WTC11 (cell line): Measurements from ENCODE around the gene HSPH1.

ENCODE experiments used
- CREB1 ChIP-seq: sonication (generic); formaldehyde crosslinking; IDR thresholded peaks from 2 replicates; pipeline ENCODE4 v1.8.0; 2023; ENCODE audit warnings: mild to moderate bottlenecking, missing genetic modification reagents
- JUN ChIP-seq: sonication (generic); formaldehyde crosslinking; IDR thresholded peaks from 2 replicates; pipeline ENCODE4 v1.8.0; 2023; ENCODE audit warnings: mild to moderate bottlenecking, missing genetic modification reagents
- MXD4 ChIP-seq: fragments of 250-450 bp; sonication (Bioruptor Pico); IDR thresholded peaks from 2 replicates; pipeline ENCODE4 v1.8.0; 2021; ENCODE audit warnings: mild to moderate bottlenecking, moderate library complexity, borderline replicate concordance
- NR2C2 ChIP-seq: sonication (generic); formaldehyde crosslinking; IDR thresholded peaks from 2 replicates; pipeline ENCODE4 v1.8.0; 2022; ENCODE audit warnings: mild to moderate bottlenecking, missing genetic modification reagents
- SP1 ChIP-seq: sonication (generic); formaldehyde crosslinking; conservative IDR thresholded peaks from 2 replicates; pipeline ENCODE4 v1.8.1; 2022; ENCODE audit warnings: missing genetic modification reagents
- TP53 ChIP-seq: sonication (generic); formaldehyde crosslinking; IDR thresholded peaks from 2 replicates; pipeline ENCODE4 v1.8.1; 2023; ENCODE audit warnings: mild to moderate bottlenecking, missing genetic modification reagents
- ZNF232 ChIP-seq: sonication (generic); formaldehyde crosslinking; IDR thresholded peaks from 2 replicates; pipeline ENCODE4 v1.8.0; 2022; ENCODE audit warnings: mild to moderate bottlenecking, missing genetic modification reagents
- TF ChIP-seq, protein P1 (sequence below): sonication (generic); formaldehyde crosslinking; IDR thresholded peaks from 2 replicates; pipeline ENCODE4 v1.8.1; 2023; ENCODE audit warnings: mild to moderate bottlenecking, missing genetic modification reagents
- TF ChIP-seq, protein P2 (sequence below): fragments of 200-600 bp; IDR thresholded peaks from 2 replicates; pipeline ENCODE4 v1.8.0; 2022; ENCODE audit warnings: antibody characterized with exemption
- TF ChIP-seq, protein P3 (sequence below): sonication (generic); formaldehyde crosslinking; IDR thresholded peaks from 2 replicates; pipeline ENCODE4 v1.8.1; 2022; ENCODE audit warnings: mild to moderate bottlenecking, moderate library complexity, missing genetic modification reagents
- TF ChIP-seq, protein P4 (sequence below): sonication (generic); formaldehyde crosslinking; IDR thresholded peaks from 2 replicates; pipeline ENCODE4 v1.8.0; 2023; ENCODE audit warnings: mild to moderate bottlenecking, missing genetic modification reagents
- TF ChIP-seq, protein P5 (sequence below): sonication (generic); formaldehyde crosslinking; IDR thresholded peaks from 2 replicates; pipeline ENCODE4 v1.8.0; 2022; ENCODE audit warnings: mild to moderate bottlenecking, missing genetic modification reagents
- TF ChIP-seq, protein P6 (sequence below): sonication (generic); formaldehyde crosslinking; IDR thresholded peaks from 2 replicates; pipeline ENCODE4 v1.8.0; 2022; ENCODE audit warnings: mild to moderate bottlenecking, missing genetic modification reagents
- TF ChIP-seq, protein P7 (sequence below): sonication (generic); formaldehyde crosslinking; conservative IDR thresholded peaks from 2 replicates; pipeline ENCODE4 v1.8.1; 2022; ENCODE audit warnings: mild to moderate bottlenecking, missing genetic modification reagents

DNA sequence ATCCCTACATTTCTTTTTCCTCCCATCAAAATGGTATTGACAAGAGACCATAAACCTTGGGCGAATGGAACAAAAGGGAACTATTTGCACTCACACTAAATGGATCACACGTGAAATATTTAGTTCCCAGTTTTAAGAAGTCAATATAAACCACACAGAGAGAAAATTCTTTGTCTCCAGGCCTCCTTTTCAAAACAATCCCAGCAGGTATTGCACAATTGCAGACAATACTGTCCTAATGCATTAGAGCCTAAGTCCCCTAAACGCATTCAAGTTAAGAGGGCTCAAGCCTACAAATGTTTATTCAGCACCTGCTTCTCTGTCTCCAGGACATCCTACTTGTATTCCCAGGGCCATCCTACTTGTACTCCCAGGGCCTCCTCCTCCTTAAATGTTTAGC lies 36.8 kb upstream of the HSPH1 start:
- TF ChIP-seq CREB1 (CRISPR knock-in tag) (no peak), JUN (CRISPR knock-in tag) (no peak), SP1 (CRISPR knock-in tag) (no peak), MXD4 (CRISPR knock-in tag) (no peak), TP53 (CRISPR knock-in tag) (no peak), ZNF232 (no peak), NR2C2 (CRISPR knock-in tag) (no peak)
- TF ChIP-seq, protein P1, sequence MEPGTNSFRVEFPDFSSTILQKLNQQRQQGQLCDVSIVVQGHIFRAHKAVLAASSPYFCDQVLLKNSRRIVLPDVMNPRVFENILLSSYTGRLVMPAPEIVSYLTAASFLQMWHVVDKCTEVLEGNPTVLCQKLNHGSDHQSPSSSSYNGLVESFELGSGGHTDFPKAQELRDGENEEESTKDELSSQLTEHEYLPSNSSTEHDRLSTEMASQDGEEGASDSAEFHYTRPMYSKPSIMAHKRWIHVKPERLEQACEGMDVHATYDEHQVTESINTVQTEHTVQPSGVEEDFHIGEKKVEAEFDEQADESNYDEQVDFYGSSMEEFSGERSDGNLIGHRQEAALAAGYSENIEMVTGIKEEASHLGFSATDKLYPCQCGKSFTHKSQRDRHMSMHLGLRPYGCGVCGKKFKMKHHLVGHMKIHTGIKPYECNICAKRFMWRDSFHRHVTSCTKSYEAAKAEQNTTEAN (CRISPR knock-in tag) = no peak
- TF ChIP-seq, protein P2, sequence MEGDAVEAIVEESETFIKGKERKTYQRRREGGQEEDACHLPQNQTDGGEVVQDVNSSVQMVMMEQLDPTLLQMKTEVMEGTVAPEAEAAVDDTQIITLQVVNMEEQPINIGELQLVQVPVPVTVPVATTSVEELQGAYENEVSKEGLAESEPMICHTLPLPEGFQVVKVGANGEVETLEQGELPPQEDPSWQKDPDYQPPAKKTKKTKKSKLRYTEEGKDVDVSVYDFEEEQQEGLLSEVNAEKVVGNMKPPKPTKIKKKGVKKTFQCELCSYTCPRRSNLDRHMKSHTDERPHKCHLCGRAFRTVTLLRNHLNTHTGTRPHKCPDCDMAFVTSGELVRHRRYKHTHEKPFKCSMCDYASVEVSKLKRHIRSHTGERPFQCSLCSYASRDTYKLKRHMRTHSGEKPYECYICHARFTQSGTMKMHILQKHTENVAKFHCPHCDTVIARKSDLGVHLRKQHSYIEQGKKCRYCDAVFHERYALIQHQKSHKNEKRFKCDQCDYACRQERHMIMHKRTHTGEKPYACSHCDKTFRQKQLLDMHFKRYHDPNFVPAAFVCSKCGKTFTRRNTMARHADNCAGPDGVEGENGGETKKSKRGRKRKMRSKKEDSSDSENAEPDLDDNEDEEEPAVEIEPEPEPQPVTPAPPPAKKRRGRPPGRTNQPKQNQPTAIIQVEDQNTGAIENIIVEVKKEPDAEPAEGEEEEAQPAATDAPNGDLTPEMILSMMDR = no peak
- TF ChIP-seq, protein P3, sequence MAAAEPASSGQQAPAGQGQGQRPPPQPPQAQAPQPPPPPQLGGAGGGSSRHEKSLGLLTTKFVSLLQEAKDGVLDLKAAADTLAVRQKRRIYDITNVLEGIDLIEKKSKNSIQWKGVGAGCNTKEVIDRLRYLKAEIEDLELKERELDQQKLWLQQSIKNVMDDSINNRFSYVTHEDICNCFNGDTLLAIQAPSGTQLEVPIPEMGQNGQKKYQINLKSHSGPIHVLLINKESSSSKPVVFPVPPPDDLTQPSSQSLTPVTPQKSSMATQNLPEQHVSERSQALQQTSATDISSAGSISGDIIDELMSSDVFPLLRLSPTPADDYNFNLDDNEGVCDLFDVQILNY (CRISPR knock-in tag) = no peak
- TF ChIP-seq, protein P4, sequence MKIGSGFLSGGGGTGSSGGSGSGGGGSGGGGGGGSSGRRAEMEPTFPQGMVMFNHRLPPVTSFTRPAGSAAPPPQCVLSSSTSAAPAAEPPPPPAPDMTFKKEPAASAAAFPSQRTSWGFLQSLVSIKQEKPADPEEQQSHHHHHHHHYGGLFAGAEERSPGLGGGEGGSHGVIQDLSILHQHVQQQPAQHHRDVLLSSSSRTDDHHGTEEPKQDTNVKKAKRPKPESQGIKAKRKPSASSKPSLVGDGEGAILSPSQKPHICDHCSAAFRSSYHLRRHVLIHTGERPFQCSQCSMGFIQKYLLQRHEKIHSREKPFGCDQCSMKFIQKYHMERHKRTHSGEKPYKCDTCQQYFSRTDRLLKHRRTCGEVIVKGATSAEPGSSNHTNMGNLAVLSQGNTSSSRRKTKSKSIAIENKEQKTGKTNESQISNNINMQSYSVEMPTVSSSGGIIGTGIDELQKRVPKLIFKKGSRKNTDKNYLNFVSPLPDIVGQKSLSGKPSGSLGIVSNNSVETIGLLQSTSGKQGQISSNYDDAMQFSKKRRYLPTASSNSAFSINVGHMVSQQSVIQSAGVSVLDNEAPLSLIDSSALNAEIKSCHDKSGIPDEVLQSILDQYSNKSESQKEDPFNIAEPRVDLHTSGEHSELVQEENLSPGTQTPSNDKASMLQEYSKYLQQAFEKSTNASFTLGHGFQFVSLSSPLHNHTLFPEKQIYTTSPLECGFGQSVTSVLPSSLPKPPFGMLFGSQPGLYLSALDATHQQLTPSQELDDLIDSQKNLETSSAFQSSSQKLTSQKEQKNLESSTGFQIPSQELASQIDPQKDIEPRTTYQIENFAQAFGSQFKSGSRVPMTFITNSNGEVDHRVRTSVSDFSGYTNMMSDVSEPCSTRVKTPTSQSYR (CRISPR knock-in tag) = no peak
- TF ChIP-seq, protein P5, sequence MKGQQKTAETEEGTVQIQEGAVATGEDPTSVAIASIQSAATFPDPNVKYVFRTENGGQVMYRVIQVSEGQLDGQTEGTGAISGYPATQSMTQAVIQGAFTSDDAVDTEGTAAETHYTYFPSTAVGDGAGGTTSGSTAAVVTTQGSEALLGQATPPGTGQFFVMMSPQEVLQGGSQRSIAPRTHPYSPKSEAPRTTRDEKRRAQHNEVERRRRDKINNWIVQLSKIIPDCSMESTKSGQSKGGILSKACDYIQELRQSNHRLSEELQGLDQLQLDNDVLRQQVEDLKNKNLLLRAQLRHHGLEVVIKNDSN (CRISPR knock-in tag) = no peak
- TF ChIP-seq, protein P6, sequence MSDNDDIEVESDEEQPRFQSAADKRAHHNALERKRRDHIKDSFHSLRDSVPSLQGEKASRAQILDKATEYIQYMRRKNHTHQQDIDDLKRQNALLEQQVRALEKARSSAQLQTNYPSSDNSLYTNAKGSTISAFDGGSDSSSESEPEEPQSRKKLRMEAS (CRISPR knock-in tag) = no peak
- TF ChIP-seq, protein P7, sequence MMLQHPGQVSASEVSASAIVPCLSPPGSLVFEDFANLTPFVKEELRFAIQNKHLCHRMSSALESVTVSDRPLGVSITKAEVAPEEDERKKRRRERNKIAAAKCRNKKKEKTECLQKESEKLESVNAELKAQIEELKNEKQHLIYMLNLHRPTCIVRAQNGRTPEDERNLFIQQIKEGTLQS (CRISPR knock-in tag) = no peak
